ENCODE measurements around the gene PPP1R14C.

PPP1R14C gene

DNA sequence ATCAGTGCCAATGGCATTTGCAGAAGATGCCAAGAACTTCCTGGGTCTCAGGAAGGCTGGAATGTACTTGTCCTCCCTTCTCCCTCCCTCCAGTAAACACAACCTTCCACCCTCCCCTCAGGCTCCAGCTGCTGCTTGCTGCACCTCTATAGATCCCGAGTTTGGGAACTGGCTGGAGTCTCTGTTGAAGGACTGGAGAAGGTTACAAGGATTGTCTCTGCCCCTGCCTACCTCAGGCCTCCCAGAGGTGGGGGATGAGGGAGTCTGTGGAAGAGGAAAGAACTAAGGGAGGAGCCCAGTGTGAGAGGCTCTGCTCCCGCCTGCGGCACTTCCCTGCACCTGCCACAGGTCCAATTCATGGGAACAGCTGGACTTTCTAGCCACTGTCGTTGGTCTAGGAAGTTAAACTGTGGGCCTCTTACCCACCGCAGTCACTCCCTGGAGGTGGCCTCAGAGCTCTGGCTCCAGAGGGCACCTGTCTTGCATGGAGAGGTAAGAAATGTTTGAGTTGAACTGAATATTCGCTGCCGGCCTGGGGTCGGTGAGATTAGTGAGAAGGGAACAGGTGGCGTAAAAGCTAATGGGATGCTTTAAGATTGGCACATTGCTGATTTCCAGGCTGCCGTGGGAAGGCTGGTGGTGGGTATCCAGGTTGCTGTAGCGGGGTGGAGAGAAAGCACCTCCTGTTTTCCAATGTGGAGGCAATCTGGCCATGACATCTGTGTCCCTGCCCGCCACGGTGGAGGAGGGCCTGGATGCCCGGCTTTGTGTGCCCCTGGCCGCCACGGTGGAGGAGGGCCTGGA is 54.3 kb downstream of the PPP1R14C start:
- no peak for DNase-seq

DNA sequence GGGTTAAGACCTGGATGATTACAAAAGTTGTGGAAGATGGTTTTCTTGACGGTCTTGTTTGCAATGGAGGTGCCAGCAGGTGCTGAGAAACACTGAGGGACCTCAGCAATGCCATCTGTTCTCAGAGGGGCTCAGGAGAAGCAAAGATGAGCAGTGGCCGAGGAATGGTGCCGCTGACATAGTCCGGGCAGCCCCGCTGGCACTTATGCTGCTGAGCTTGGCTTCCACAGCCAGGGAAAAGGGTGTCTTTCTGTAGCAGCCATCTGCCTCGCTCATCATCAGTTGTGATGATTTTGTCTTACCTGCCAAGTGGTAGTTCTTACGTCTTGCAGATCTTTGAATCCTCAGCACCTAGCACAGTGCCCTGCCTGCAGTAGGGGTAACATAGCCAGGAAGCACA is 55.7 kb downstream of the PPP1R14C start:
- no peak for DNase-seq

DNA sequence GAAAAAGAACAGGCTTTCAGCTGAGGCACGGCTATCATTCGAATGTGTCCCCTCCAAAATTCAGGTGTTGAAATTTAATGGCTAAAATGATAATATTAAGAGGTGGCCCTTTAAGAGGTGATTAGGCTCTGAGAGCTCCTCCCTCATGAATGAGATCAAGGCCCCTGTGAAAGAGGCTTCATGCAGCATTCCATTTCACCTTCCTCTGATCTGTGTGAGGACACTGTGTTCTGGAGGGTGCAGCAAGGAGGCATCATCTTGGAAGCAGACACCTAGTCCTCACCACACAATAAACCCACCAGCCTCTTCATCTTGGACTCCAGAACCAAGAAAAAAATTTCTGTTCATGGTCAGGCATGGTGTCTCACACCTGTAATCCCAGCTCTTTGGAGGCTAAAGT is 56.4 kb downstream of the PPP1R14C start:
- DNase-seq: no peak

GRCh38 chr6:150200428-150201100 is 57.7 kb downstream of the PPP1R14C start:
- DNase-seq: no peak

DNA sequence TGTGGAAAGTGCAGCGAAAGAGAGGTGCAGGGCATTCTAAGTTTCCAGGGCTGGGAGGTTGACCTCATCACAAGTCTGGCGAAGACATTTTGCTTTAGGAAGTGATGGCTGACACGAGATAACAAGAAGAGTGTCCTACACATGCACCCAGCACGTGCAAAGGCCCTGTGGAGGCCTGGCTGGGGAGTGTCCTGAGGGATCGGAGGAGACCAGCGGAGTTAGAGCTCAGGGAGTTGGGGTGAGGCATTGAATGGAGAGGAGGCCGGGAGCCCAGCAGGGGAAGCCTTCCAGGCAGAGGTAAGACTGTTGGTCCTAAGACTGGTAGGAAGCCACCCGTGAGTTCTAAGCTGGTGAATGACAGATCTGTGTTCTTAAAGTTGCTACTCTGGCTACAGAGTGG is 58.4 kb downstream of the PPP1R14C start:
- DNase-seq: no peak

DNA sequence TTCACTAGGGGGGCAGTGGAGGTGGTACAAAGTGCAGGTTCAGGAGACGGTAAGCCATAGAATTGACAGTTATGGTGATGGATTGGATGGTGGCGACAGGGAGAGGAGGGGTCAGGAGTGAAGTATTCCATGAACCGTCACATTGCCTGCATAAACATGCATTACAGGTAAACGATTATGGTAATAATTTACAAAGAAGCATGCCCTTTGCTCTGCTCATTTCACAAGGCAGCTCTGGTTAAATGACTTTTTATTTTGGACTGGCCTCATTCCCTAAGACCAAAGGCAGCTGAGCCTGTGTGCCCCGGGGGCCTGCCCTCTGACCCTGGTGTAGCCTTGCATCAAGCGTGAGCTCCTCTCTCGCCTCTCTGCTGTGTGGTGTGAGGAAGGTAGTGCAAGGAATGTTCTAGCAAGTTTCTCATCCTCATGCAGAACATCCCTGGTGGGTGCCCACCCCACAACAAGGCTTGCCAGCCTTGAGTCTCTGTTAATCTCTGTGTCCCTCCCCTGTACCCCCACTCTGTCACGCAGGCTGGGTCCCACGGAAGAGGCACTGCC is 59.0 kb downstream of the PPP1R14C start:
- no peak for DNase-seq

- no peak for DNase-seq
These were observed 59.6 kb downstream of the PPP1R14C start for GRCh38 chr6:150202404-150202803.

DNA sequence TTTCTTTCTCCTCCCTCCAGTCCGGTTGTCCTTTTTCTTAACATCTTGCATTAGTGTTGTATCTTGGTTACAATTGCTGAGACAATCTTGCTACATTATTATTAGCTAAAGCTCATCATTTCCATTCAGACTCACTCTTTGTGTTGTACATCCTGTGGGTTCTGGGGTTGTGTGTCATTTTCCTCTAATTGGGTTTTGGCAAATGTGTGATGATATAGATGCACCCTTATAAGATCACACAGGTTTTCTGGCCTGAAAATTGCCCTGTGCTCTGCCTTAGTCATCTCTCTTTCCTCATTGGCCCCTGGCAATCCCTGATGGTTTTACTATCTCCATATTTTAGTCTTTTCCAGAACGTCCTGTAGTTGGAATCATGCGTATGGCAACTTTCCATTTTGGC is 60.1 kb downstream of the PPP1R14C start:
- no peak for DNase-seq

DNA sequence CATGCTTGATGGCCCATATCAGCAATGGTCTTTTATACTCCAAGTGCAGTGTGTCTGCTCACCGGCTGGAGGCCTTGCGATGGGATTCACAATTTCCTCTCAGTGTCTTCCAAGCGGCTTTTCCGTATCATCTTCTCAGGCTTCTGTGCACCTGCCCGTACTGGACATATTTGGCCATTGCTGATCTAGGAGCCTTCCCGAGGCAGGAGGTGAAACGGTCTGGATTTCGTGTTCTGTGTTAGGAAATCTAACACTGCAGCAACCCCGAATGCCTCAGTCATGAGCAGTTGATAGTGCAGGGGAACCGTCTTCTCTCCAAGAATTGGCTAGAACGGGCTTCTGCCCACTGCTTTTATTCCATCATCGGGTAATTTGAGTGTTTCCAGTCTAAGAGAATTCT is 60.5 kb downstream of the PPP1R14C start:
- no peak for DNase-seq

DNA sequence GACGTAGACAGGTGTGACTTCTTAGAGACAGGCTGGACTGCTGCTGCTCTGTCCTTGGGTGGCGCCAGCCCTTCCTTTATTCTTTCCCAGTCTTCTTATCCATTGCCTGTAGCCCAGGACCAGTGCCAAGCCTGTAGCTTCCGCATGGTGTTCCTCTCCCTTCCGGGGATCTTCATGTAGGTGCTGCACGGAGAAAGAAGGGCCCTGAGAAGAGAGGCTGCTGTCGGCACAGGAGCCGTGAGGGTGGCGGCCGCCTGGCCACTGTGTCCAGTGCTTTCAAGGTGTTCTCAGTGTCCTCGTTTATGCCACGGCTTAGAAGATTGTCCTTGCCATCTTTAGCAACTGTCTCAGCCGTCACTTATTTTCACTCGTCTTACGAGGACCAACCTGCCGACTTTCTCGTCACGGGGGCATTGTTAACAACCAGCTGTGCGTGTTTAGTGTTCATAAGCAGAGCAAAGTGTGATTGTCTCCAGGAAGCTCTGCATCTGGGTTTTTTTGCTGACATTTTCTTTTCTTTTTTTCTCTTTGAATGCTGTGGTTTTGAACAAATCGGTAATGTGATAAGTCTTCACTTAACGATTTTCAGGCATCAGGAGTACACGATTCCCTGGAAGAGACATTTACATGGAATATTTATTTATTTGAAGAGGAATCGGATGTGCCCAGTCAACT is 61.2 kb downstream of the PPP1R14C start:
- DNase-seq: no peak

GRCh38 chr6:150204705-150205472 is 62.0 kb downstream of the PPP1R14C start:
- no peak for DNase-seq

DNA sequence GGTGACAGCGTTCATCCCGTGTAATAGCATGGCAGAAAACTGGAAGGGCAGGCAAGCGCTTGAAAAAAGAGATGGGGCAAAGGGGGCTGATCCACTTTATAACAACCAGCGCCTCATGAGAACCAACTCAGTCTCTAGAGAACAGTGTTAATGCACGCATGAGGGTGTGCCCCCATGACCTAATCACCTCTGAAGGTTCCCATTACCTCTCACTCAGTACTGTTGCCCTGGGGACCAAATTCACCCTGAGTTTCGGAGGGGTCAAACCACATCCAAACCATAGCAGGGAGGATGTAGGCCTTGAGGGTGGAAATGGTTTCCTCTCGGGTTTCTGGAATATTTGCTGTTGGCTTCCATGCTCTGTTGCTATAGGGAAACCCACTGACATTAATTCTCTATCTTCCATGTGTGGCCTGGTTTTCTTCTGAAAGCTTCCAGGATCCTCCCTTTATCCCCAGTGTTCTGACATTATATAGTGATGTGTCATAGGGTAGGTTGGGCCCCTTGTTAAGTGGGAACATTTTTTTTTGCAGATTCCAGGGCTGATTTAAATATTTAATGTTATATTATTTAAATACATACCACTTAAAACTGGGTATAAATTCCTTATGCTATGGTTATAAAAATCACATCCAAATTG is 65.2 kb downstream of the PPP1R14C start:
- DNase-seq: no peak

DNA sequence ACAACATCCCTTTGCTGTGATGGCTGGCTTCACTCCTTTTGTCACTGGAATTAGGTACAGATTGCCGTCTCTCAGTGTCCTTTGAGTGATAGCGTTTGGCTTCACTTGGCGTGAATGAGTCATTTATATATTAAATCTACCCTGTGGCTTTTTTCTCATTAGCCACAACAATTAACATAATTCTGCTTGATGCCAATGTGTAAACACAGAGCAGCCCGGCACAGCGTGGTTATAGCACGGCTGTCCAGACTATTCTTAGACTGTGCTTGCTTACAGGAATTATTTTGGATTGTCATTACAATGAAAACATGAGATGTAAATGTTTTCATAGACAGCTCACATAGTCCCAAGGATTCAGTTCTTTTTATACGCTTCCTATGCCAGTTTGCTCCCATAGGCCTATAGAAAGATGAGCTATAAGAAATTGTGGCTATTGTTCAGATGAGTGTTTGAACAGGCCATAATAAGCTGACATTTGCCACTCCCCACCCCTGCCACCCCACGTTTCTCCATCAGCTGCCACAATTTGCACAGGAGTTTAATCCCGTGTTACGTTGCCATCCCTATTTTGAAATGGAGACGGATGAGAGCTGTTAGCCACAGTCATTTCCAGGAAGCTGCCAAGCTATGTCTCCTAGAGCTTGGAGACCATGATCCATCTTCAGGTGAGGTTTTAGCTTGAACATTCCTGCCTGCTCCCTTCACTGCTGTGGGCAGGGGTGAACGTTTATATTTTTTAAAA is 65.9 kb downstream of the PPP1R14C start:
- no peak for DNase-seq

DNA sequence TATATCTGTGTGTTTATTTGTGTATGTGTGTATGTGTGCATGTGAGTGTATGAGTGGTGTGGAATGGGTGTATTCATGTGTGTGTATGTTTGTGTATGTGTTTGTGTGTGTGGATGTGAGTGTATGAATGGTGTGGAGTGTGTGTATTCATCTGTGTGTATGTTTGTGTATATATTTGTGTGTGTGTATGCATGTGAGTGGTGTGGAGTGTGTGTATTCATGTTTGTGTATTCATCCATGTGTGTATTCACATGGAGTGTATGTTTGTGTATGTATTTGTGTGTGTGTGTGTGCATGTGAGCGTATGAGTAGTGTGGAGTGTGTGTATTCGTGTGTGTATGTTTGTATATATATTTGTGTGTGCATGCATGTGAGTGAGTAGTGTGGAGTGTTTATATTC is 66.6 kb downstream of the PPP1R14C start:
- DNase-seq: no peak

DNA sequence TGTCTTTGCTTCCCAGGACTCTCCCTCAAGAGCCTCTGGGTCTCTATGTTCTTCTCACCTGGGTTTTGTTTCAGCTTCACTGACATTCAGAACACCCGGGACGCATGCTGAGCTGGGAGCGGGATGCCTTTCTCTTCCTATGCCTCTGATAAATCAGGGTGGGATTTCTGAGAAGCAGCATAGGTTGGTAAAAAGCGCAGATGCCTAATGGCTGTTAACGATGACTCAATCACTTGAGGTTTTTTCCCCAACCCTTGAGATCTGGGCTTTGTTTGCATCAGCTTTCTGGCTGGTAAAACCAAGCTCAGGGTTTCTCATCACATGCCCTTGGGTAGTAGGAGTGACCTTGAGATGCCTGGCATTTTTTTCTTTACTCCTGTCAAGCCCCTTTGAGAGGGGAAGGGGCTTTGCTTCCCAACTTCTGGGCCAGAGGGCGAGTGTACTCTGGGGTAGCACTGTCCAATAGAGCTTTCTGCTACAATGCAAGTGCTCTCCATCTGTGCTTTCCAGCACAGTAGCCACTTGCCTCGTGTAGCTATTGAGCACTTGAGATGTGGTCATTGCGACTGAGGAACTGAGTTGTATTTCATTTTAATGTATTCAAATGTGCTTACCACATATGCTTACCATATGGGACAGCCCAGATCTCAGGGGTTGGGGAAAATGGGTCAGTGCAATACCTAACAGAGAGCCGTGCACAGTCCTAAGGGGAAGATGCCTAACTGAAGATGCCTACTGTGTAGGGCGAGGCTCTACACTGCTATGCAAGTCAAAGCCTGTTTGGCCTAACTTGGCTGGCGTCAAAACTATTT is 69.1 kb downstream of the PPP1R14C start:
- no peak for DNase-seq

DNA sequence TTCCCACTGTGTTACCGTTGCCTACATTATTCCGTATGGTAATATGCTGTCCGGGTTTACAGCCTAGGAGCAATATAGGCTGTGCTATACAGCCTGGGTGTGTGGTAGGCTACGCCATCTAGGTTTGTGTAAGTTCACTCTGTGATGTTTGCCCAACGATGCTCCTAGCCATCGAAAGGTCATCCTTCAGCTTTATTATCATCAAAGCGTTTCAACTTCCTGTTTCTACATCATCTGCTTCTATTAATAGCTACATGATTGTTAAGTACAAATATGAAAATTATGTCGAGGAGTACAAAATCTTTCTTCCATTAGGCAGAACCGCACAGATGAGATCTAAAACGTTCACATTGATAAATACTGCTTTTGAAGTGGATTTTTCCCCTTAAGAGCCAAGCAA is 69.9 kb downstream of the PPP1R14C start:
- DNase-seq: no peak

DNA sequence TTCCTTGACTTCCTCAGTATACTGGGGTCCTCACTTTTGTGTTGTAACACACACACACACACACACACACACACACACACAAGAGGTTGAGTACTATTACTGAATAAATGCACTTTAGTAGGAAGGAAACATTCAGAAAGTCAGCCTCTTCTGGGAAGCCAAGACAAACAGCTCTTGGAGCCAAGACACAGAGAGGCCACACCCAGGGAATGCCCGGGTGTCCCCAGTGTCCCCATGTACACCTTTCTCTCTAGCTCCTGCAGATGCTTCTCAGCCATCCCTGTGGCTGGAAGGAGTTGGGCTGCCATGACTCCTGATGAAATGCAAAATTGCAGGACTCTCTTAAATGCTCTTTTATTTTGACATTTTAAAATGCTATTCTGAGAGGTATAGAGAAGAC is 70.5 kb downstream of the PPP1R14C start:
- DNase-seq: no peak

DNA sequence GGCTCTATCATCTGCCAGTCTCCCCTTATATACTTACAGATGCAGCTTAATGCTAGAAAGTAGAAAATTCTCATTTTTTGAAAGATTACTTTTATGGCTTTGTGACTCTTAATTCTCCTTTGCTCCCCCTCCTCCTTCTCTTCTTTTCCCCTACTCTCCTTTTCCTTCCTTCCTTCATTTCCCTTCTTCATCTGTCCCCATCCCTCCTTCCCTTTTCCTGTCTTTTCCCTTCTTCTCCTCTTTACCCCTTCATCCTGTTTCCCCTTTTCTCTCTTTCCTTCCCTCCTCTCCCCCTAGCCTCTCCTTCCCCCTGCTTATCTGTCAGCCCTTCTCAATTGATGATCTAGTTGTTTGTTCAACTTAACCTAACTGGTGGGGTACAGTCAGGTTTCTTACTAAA is 71.5 kb downstream of the PPP1R14C start:
- no peak for DNase-seq

DNA sequence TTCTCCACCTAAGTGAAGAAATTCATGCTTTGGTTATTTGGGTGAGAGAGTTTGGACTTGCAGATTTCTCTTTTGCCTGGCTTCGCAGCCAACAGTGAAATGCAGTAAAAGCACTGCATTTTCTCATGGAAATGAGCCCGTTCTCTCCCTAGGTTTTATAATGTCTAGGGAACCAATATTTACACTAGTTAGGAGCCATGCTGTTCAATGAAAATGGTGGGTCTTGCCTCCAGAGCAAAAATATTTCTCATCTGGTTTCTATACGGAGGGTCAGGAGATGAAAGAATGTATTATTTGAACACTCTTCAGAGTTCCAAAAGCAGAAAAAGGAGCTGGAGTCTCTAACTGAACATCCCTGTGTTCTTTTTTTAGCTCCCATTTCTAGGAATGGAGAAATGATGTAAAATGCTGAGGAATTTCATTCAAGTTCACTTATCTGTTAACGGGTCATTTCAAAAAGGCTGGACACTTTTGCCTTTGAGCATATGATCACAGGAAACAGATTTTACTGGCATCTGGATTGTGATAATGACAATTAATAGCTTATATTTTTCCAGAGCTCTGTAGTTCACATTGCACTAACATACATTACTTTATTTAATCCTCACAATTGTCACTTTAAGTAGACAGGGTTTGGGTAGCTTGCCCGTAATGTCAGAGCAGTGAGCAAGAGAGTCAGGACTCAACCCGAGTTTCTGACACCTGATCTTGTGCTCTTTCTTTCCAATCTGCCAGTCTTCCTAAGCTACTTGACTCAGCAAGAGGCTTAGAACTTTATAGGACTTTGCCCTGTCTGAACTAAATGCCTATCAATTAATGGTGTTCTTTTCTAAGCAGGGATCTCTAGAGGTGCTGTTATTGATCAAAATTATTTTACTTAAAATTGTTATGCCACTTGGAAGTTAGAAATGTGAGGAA is 78.0 kb downstream of the PPP1R14C start:
- DNase-seq: no peak

DNA sequence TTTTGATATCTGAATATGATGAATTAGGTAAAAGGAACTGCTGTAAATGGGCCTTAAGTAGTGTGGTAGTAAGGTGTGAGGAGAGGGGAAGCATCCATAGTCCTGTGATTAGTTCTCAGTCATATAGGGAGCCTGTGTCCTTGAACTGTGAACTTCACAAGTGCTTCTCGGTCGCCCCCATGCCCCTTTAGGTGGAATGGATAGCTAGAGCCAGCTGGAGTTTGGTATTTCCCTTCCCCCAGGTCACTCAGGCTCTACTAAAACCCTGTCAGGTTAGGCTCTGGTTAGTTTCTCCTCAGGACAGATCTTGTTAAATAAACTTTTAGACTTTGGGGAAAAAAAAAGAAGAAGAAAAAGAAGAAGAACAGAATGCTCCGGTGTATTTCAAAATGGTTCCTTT is 82.0 kb downstream of the PPP1R14C start:
- DNase-seq: no peak
